ENCODE data around the gene CRYGC.

The CRYGC gene

GRCh38 chr2:208148803-208149202 is 19.2 kb upstream of the CRYGC start:
- no peak overlapping the region for H3K4me3 ChIP-seq (ENCODE audit: control insufficient read depth, low read depth, low read length)
- DNase-seq (ENCODE audit: low read depth): no peak
- TF ChIP-seq CTCF (conservative IDR thresholded peaks at IDR 0.05; ENCODE audit: control insufficient read depth, insufficient read depth, low read depth, low read length): peak; percentile 19

GRCh38 chr2:208147759-208148158 is 18.1 kb upstream of the CRYGC start:
- DNase-seq (ENCODE audit: low read depth): no peak
- H3K4me3 ChIP-seq (ENCODE audit: control insufficient read depth, low read depth, low read length): no peak overlapping the region
- TF ChIP-seq CTCF (conservative IDR thresholded peaks at IDR 0.05; ENCODE audit: control insufficient read depth, insufficient read depth, low read depth, low read length): no peak

- no peak overlapping the region for H3K4me3 ChIP-seq (ENCODE audit: control insufficient read depth, low read depth, low read length)
- TF ChIP-seq CTCF (conservative IDR thresholded peaks at IDR 0.05; ENCODE audit: control insufficient read depth, insufficient read depth, low read depth, low read length): no peak
- no peak for DNase-seq (ENCODE audit: low read depth)
Observed at GRCh38 chr2:208147008-208147407, 17.4 kb upstream of the CRYGC start.

- TF ChIP-seq CTCF (conservative IDR thresholded peaks at IDR 0.05; ENCODE audit: control insufficient read depth, insufficient read depth, low read depth, low read length): no peak
- H3K4me3 ChIP-seq (ENCODE audit: control insufficient read depth, low read depth, low read length): no peak within 1 kb of the TSS
- no peak for DNase-seq (ENCODE audit: low read depth)
Observed at GRCh38 chr2:208146006-208146405, 16.4 kb upstream of the CRYGC start, which contains the start of gene CRYGB. TSS of gene CRYGB (minus strand) at chr2:208146158. CDS start at chr2:208146120, 38 bp downstream.

GRCh38 chr2:208142925-208143799 is 13.5 kb upstream of the CRYGC start:
- no peak for TF ChIP-seq CTCF (conservative IDR thresholded peaks at IDR 0.05; ENCODE audit: control insufficient read depth, insufficient read depth, low read depth, low read length)
- DNase-seq (ENCODE audit: low read depth): no peak
- no peak overlapping the region for H3K4me3 ChIP-seq (ENCODE audit: control insufficient read depth, low read depth, low read length)

- H3K4me3 ChIP-seq (ENCODE audit: control insufficient read depth, low read depth, low read length): no peak overlapping the region
- DNase-seq (ENCODE audit: low read depth): peak; percentile 12
- TF ChIP-seq CTCF (conservative IDR thresholded peaks at IDR 0.05; ENCODE audit: control insufficient read depth, insufficient read depth, low read depth, low read length): no peak
Observed at GRCh38 chr2:208142240-208142924, 12.8 kb upstream of the CRYGC start.

All from fibroblast of mammary gland (primary cell).